A673 (cell line): ENCODE measurements around the gene LYRM2. TPM values are rescaled to one million over a fixed set of nuclear protein-coding genes. Genes with fewer than 3 reads are reported as not detected.

ENCODE experiments used
- BruUV-seq: library from RNA; stranded (reverse); fragments of 400-500 nt; replicated peaks from 2 replicates; lab custom pipeline; 2021; lab: Mats Ljungman, UMichigan
- CTCF ChIA-PET: fragments of 300-600 bp; sonication (Branson Sonifier 250); formaldehyde crosslinking; loops from one replicate; lab custom pipeline; 2022; ENCODE audit warnings: antibody characterized with exemption; lab: Charles Lee
- POLR2A ChIA-PET: fragments of 300-600 bp; sonication (Branson Sonifier 250); formaldehyde crosslinking; loops from one replicate; lab custom pipeline; 2022; ENCODE audit warnings: antibody characterized with exemption; ENCODE audit not compliant: low non-redundant PET; lab: Charles Lee
- DNase-seq: peaks from one replicate; pipeline ENCODE4 v3.0.0-alpha.2; 2015; ENCODE audit warnings: low spot score
- H3K27ac ChIP-seq: fragments of 200-600 bp; sonication (generic); 2 replicates; pipeline ENCODE4 v1.5.1; 2016; ENCODE audit warnings: mixed run types, low read depth, mild to moderate bottlenecking, mixed read lengths, antibody characterized with exemption, low read length; ENCODE audit not compliant: poor library complexity, severe bottlenecking
- H3K27me3 ChIP-seq: fragments of 200-600 bp; sonication (generic); replicated peaks from 2 replicates; pipeline ENCODE4 v1.6.1; 2017; ENCODE audit warnings: mixed run types, low read depth, mild to moderate bottlenecking, mixed read lengths, antibody characterized with exemption, low read length; ENCODE audit not compliant: insufficient read depth, poor library complexity
- H3K36me3 ChIP-seq: fragments of 200-600 bp; sonication (generic); 2 replicates; pipeline ENCODE4 v1.6.1; 2016; ENCODE audit warnings: mixed run types, mild to moderate bottlenecking, mixed read lengths, antibody characterized with exemption, low read length; ENCODE audit not compliant: insufficient read depth, poor library complexity, severe bottlenecking
- H3K4me1 ChIP-seq: fragments of 200-600 bp; sonication (generic); 2 replicates; pipeline ENCODE4 v1.6.1; 2017; ENCODE audit warnings: mixed run types, mild to moderate bottlenecking, mixed read lengths, antibody characterized with exemption, low read length; ENCODE audit not compliant: insufficient read depth, poor library complexity, severe bottlenecking
- H3K4me3 ChIP-seq: fragments of 200-600 bp; sonication (generic); 2 replicates; pipeline ENCODE4 v1.5.1; 2016; ENCODE audit warnings: low read depth, mixed run types, mild to moderate bottlenecking, mixed read lengths, low read length; ENCODE audit not compliant: poor library complexity, severe bottlenecking
- H3K9me3 ChIP-seq: fragments of 200-600 bp; sonication (generic); 2 replicates; pipeline ENCODE4 v1.6.1; 2016; ENCODE audit warnings: mixed run types, low read depth, mild to moderate bottlenecking, mixed read lengths, antibody characterized with exemption, low read length; ENCODE audit not compliant: poor library complexity, severe bottlenecking
- CTCF ChIP-seq: fragments of 300-800, 200-600 bp; sonication (generic); conservative IDR thresholded peaks from 2 replicates; pipeline ENCODE4 v1.5.1; 2017; ENCODE audit warnings: low read depth, mild to moderate bottlenecking, antibody characterized with exemption, low read length, moderate library complexity, mixed read lengths
- EZH2 ChIP-seq: fragments of 200-600 bp; sonication (generic); IDR thresholded peaks from 2 replicates; pipeline ENCODE4 v1.6.1; 2017; ENCODE audit warnings: borderline replicate concordance, low read depth, mild to moderate bottlenecking, mixed read lengths, antibody characterized with exemption, low read length; ENCODE audit not compliant: poor library complexity, severe bottlenecking
- intact Hi-C: fragments of 100-400 bp; cut with micrococcal nuclease; formaldehyde crosslinking; loops from one replicate; pipeline ENCODE4 v1.10.0; 2022; ENCODE audit not compliant: unreplicated experiment
- total RNA-seq: library from RNA; stranded (reverse); gene quantifications from 2 replicates; pipeline ENCODE4 v1.2.3, GENCODE V29; 2021

The LYRM2 gene
- total RNA-seq, 1 experiment from 2014 or later, result 68.2 TPM

DNA sequence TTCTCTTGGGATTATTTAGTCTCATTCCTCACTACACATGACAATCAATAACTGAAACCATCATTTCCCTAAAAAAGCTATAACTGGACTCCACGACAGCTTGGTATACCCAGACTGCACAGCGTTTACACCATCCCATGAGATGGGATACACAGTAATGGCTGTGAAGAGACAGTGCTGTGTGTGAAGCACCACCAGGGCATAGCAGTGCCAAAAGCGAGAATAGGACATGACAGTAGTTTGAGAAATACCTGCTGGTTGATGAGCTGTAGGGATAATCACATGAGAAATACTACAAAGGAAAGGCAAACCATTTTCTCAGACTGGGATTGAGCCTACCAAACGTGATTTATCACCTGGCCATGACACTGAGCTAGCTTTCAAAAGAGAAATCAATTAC, 22.4 kb upstream of the LYRM2 start:
- H3K36me3 ChIP-seq, result peaks cover 80% of the 10 kb centered on the region
- intact Hi-C loops, result no loop called here
- POLR2A ChIA-PET, result no interaction called here

GRCh38 chr6:89657445-89658158, 19.1 kb upstream of the LYRM2 start:
- intact Hi-C loops, result no loop called here
- H3K27ac ChIP-seq, result no peak overlapping the region
- no peak overlapping the region for H3K4me3 ChIP-seq
- CTCF ChIA-PET, result no interaction called here
- DNase-seq, result no peak
- POLR2A ChIA-PET, result no interaction called here
- H3K36me3 ChIP-seq, result peaks cover 84% of the 10 kb centered on the region
- BruUV-seq, result no TSS peak
- no peaks in the 10 kb centered on the region for H3K4me1 ChIP-seq
- TF ChIP-seq EZH2, result no peak
- TF ChIP-seq CTCF, result no peak
- H3K27me3 ChIP-seq, result no peaks in the 10 kb centered on the region
- no peaks in the 10 kb centered on the region for H3K9me3 ChIP-seq

More for the DNA sequence above, 22.4 kb upstream of the LYRM2 start:
- H3K27me3 ChIP-seq, result no peaks in the 10 kb centered on the region
- no peaks in the 10 kb centered on the region for H3K4me1 ChIP-seq
- CTCF ChIA-PET, result no interaction called here
- no peak for TF ChIP-seq EZH2
- TF ChIP-seq CTCF, result no peak
- no TSS peak for BruUV-seq
- no peak overlapping the region for H3K4me3 ChIP-seq
- no peak overlapping the region for H3K27ac ChIP-seq
- DNase-seq, result no peak
- no peaks in the 10 kb centered on the region for H3K9me3 ChIP-seq

DNA sequence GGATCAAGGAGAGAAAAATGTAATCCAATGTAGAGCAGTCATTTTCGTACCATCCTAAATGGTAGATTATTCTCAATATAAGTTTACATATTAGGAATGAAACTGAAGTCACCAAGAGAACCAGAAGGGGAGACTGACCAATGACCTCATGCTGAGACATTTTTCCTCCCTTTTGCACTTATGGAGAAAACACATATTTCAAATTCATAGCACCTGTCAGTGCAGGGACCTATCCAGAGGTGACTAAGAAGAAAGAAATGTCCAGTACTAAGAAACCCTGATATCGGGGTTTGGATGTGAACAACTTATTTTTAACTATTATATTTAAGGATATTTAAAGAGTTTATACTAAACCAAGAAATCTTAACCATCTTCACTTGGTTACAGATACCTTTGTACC, 16.6 kb upstream of the LYRM2 start:
- no TSS peak for BruUV-seq
- no peaks in the 10 kb centered on the region for H3K9me3 ChIP-seq
- DNase-seq, result no peak
- H3K36me3 ChIP-seq, result peaks cover 83% of the 10 kb centered on the region
- TF ChIP-seq CTCF, result no peak
- no peak for TF ChIP-seq EZH2
- no peaks in the 10 kb centered on the region for H3K27me3 ChIP-seq
- ChIA-PET POLR2A (no interaction called here), CTCF (no interaction called here)
- H3K27ac ChIP-seq, result no peak overlapping the region
- intact Hi-C loops, result no loop called here
- H3K4me3 ChIP-seq, result no peak overlapping the region
- H3K4me1 ChIP-seq, result no peaks in the 10 kb centered on the region
